ENCODE measurements around the gene GDF10. TPM values are rescaled to one million over a fixed set of nuclear protein-coding genes. Genes with fewer than 3 reads are reported as not detected.

Gene GDF10
- total and polyA plus RNA-seq, 10 donors = 0.02 to 0.35 (median 0.20) TPM; not detected in 3

- H3K9me3 ChIP-seq = no peaks in the 10 kb centered on the region
- WGBS, 5 donors = 84 to 93% (median 90%) methylated on average over 3 of the region's 3 CpGs
- no peak for DNase-seq
These were observed 62.2 kb downstream of the GDF10 start for GRCh38 chr10:47362199-47362598.

More at GRCh38 chr10:47362199-47362598, 62.2 kb downstream of the GDF10 start:
- intact Hi-C loops (cut with DNase I; ENCODE audit: low total_unique reads) = no loop called here
- TF ChIP-seq POLR2AphosphoS5 (IDR thresholded peaks at IDR 0.05) (no peak), CTCF (IDR thresholded peaks at IDR 0.05 in 8 of 11, conservative IDR thresholded peaks at IDR 0.05 in 3 of 11) (no peak), POLR2A (IDR thresholded peaks at IDR 0.05) (no peak)
- H3K27me3 ChIP-seq (replicated peaks in 1 of 7) = no peaks in the 10 kb centered on the region
- H3K36me3 ChIP-seq = no peaks in the 10 kb centered on the region
- no peak overlapping the region for H3K27ac ChIP-seq
- no peak overlapping the region for H3K4me3 ChIP-seq
- no peaks in the 10 kb centered on the region for H3K4me1 ChIP-seq

Other genes with a start within 250 kb of the GDF10 start
- gene GDF2, start 22.3 kb downstream of the GDF10 start, total RNA-seq = not detected
- gene GDF2, start 22.3 kb downstream of the GDF10 start, polyA plus RNA-seq = not detected
- gene RBP3, start 48.2 kb downstream of the GDF10 start, total RNA-seq = not detected
- not detected for gene RBP3, start 48.2 kb downstream of the GDF10 start, polyA plus RNA-seq
- gene ZNF488, start 84.1 kb downstream of the GDF10 start, total RNA-seq = under 1 TPM in 3 of 7 donors, not detected in 4; 0.09 to 0.26 (median 0.13) TPM
- gene ZNF488, start 84.1 kb downstream of the GDF10 start, polyA plus RNA-seq = under 1 TPM in 1 of 3 donors, not detected in 2; 0.02 TPM
- under 1 TPM in 1 of 7 donors, not detected in 6; 0.22 TPM for gene ANXA8, start 183.9 kb downstream of the GDF10 start, total RNA-seq
- gene ANXA8, start 183.9 kb downstream of the GDF10 start, polyA plus RNA-seq = under 1 TPM; 0.04 to 0.32 (median 0.18) TPM
- not detected for gene FAM25G, start 191.5 kb downstream of the GDF10 start, total RNA-seq
- gene FAM25G, start 191.5 kb downstream of the GDF10 start, polyA plus RNA-seq = not detected
- 10 to 100 TPM in 3 of 7 donors, 1 to 10 TPM in 4; 4.2 to 19.8 (median 8.9) TPM for gene AGAP9, start 223.4 kb downstream of the GDF10 start, total RNA-seq
- 1 to 10 TPM; 4.4 to 9.6 (median 6.4) TPM for gene AGAP9, start 223.4 kb downstream of the GDF10 start, polyA plus RNA-seq